ENCODE data around the gene LIMA1.
A peak's percentile ranks its signal among the peaks of the same experiment; 100 is the strongest.
"Not testable (repeated sequence)": the region's sequence is repeated elsewhere in the genome, so short reads cannot be mapped to it uniquely, and the experiment has no call there.

The LIMA1 gene

DNA sequence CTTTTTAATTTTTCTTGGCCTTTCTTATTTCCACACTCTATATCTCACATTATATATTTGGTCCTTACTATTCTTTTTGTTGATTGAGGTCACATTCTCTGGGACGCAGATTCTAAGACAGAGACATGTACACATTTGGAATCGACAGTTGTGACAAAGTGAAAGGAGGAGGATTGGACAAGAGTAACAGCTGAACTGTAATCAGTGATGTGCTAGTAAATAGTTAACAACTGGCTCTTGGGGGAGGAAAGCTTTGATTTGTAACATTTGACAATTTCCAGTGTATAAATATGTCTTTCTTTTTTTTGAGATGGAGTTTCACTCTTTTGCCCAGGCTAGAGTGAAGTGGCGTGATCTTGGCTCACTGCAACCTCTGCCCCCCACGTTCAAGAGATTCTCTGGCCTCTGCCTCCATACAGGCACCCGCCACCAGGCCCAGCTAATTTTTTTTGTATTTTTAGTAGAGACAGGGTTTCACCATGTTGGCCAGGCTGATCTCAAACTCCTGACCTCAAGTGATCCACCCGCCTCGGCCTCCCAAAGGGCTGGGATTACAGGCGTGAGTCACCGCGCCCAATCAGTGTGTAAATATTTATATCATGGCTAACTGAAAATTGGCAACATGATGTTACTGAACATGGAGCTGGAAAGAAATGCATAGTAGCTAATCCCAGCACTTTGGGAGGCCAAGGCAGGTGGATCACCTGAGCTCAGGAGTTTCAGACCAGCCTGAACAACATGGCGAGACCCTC is 28.7 kb upstream of the LIMA1 start:
- H2AFZ ChIP-seq (ENCODE audit: low read depth, low read length); H3K36me3 ChIP-seq (ENCODE audit: insufficient read depth, low read length); H3K9me3 ChIP-seq (ENCODE audit: low read length); H3K27me3 ChIP-seq (ENCODE audit: insufficient read depth, low read length); H3K4me1 ChIP-seq (ENCODE audit: insufficient read depth, low read length); H3K4me3 ChIP-seq (ENCODE audit: low read length): not testable (repeated sequence)

DNA sequence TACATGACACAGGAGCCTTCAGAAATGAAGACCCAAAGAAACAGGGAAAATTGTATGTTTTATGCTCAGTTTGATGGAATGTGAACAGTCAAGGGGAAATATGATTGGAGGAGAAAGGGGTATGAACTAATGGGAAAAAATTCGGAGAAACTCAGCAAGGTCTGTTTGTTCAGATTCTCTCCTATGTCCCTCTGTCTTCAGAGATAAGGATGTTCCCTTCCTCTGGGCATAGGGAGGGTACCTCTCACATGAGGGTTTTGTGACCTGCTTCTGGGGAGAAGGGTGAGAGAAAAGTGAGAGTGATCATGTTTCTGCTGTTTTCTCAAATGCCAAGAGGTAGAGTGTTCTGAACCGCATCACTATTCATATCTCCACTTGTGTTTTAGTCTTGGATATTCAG is 26.6 kb upstream of the LIMA1 start:
- H3K4me3 ChIP-seq (ENCODE audit: low read length): no peak overlapping the region
- no peaks in the 10 kb centered on the region for H3K4me1 ChIP-seq (ENCODE audit: insufficient read depth, low read length)
- H3K27me3 ChIP-seq (ENCODE audit: insufficient read depth, low read length): no peaks in the 10 kb centered on the region
- H3K36me3 ChIP-seq (ENCODE audit: insufficient read depth, low read length): no peaks in the 10 kb centered on the region
- H3K9me3 ChIP-seq (ENCODE audit: low read length): no peaks in the 10 kb centered on the region
- H2AFZ ChIP-seq (ENCODE audit: low read depth, low read length): no peak overlapping the region

DNA sequence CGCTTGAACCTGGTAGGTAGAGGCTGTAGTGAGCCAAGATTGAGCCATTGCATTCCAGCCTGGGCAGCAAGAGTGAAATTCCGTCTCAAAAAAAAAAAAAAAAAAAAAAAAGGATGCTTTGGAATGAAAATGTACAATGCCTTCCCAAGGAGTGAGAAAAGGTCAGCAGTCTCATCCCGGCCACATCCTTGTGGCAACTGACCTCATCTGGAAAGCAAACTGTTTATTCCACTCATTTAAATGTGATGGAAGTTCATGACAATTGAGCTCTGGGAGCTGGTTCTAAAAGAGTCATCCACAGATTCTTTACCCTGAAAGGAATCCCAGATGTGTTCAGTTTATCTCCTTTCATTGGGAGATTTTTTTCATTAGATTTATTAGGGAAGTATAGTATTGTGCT is 19.4 kb upstream of the LIMA1 start:
- Histone ChIP-seq H2AFZ (ENCODE audit: low read depth, low read length) (no peak overlapping the region), H3K9me3 (ENCODE audit: low read length) (no peaks in the 10 kb centered on the region), H3K4me3 (ENCODE audit: low read length) (no peak overlapping the region), H3K4me1 (ENCODE audit: insufficient read depth, low read length) (no peaks in the 10 kb centered on the region), H3K36me3 (ENCODE audit: insufficient read depth, low read length) (no peaks in the 10 kb centered on the region), H3K27me3 (ENCODE audit: insufficient read depth, low read length) (no peaks in the 10 kb centered on the region)

DNA sequence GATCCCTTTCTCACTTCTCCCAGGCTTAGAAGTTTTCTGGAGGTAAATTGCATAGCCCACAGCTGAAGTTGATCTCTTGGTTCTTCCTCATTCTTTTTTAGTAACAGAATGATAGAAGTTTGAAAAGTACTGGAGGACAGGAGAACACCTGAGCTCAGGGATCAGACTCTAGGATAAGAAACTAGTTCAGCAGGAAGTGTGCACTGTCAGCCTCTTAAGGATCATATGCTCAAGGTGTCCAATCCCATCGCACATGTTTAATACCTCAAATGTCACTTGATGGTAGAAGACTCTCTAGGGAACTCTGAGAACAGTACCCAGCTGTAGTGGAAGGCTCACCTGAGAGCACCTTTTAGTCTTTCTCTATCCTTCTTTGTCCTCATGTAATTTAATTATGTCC is 14.7 kb upstream of the LIMA1 start:
- Histone ChIP-seq H3K36me3 (ENCODE audit: insufficient read depth, low read length) (no peaks in the 10 kb centered on the region), H2AFZ (ENCODE audit: low read depth, low read length) (no peak overlapping the region), H3K4me3 (ENCODE audit: low read length) (no peak overlapping the region), H3K4me1 (ENCODE audit: insufficient read depth, low read length) (no peaks in the 10 kb centered on the region), H3K9me3 (ENCODE audit: low read length) (no peaks in the 10 kb centered on the region), H3K27me3 (ENCODE audit: insufficient read depth, low read length) (no peaks in the 10 kb centered on the region)

DNA sequence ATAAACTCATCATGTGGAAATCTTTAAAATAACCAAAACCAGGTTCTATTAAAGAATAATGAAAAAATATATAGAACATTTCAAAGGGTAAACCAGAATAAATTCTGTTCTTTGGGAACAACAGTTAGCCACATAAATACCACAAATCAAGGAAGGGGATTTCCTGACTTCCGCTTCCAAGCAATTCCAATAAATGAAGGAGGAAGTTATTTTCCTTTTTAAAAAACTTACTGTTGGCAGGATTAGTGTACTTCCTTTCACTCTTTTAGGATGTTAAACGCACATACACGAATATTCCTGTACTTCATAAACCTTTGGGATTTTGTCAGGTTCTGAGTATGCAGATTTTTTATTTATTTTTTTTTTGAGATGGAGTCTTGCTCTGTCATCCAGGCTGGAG is 13.7 kb upstream of the LIMA1 start:
- Histone ChIP-seq H3K4me1 (ENCODE audit: insufficient read depth, low read length) (no peaks in the 10 kb centered on the region), H2AFZ (ENCODE audit: low read depth, low read length) (no peak overlapping the region), H3K36me3 (ENCODE audit: insufficient read depth, low read length) (no peaks in the 10 kb centered on the region), H3K4me3 (ENCODE audit: low read length) (no peak overlapping the region), H3K27me3 (ENCODE audit: insufficient read depth, low read length) (no peaks in the 10 kb centered on the region), H3K9me3 (ENCODE audit: low read length) (no peaks in the 10 kb centered on the region)

DNA sequence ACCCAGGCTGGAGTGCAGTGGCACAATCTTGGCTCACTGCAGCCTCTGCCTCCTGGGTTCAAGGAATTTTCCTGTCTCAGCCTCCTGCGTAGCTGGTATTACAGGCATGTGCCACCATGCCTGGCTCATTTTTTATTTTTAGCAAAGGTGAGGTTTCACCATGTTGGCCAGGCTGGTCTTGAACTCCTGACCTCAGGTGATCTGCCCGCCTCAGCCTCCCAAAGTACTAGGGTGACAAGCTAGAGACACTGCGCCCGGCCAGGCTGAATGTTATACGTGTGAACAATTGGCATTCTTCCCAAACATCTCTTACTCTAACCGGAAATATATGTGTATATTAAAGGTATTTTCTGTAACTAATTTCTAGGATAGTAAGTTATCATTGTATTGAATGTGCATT is 13.2 kb upstream of the LIMA1 start:
- no peak overlapping the region for H3K4me3 ChIP-seq (ENCODE audit: low read length)
- H2AFZ ChIP-seq (ENCODE audit: low read depth, low read length): no peak overlapping the region
- H3K36me3 ChIP-seq (ENCODE audit: insufficient read depth, low read length): no peaks in the 10 kb centered on the region
- H3K27me3 ChIP-seq (ENCODE audit: insufficient read depth, low read length): no peaks in the 10 kb centered on the region
- no peaks in the 10 kb centered on the region for H3K4me1 ChIP-seq (ENCODE audit: insufficient read depth, low read length)
- H3K9me3 ChIP-seq (ENCODE audit: low read length): no peaks in the 10 kb centered on the region

DNA sequence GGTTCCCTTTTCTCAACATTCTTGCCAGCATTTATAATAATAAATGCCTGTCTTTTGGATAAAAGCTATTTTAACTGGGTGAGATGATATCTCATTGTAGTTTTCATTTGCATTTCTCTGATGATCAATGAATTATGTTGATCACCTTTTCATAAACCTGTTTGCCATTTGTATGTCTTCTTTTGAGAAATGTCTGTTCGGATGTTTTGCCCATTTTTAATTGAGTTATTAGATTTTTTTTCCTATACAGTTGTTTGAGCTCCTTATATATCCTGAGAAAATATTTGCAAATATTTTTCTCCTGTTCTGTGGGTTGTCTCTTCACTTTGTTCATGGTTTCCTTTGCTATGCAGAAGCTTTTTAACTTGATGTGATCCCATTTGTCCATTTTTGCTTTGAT is 8.1 kb upstream of the LIMA1 start:
- no peaks in the 10 kb centered on the region for H3K27me3 ChIP-seq (ENCODE audit: insufficient read depth, low read length)
- no peaks in the 10 kb centered on the region for H3K36me3 ChIP-seq (ENCODE audit: insufficient read depth, low read length)
- no peak overlapping the region for H3K4me3 ChIP-seq (ENCODE audit: low read length)
- H3K4me1 ChIP-seq (ENCODE audit: insufficient read depth, low read length): no peaks in the 10 kb centered on the region
- no peak overlapping the region for H2AFZ ChIP-seq (ENCODE audit: low read depth, low read length)
- H3K9me3 ChIP-seq (ENCODE audit: low read length): peaks cover 3% of the 10 kb centered on the region

DNA sequence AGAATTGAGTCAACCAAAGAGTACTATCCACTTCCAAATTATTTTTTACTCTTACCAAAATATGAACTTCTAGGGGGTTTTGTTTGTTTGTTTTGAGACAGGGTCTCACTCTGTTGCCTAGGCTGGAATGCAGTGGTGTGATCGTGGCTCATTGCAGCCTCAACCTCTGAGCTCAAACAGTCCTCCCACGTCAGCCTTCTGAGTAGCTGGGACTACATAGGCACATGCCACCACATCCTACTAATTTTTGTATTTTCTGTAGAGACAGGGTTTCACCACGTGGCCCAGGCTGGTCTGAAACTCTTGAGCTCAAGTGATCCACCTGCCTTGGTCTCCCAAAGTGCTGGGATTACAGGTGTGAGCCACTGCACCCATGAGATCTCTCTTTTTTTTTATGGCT is 7.4 kb upstream of the LIMA1 start:
- H3K36me3 ChIP-seq (ENCODE audit: insufficient read depth, low read length); H3K9me3 ChIP-seq (ENCODE audit: low read length); H3K4me3 ChIP-seq (ENCODE audit: low read length); H3K4me1 ChIP-seq (ENCODE audit: insufficient read depth, low read length); H3K27me3 ChIP-seq (ENCODE audit: insufficient read depth, low read length); H2AFZ ChIP-seq (ENCODE audit: low read depth, low read length): not testable (repeated sequence)

DNA sequence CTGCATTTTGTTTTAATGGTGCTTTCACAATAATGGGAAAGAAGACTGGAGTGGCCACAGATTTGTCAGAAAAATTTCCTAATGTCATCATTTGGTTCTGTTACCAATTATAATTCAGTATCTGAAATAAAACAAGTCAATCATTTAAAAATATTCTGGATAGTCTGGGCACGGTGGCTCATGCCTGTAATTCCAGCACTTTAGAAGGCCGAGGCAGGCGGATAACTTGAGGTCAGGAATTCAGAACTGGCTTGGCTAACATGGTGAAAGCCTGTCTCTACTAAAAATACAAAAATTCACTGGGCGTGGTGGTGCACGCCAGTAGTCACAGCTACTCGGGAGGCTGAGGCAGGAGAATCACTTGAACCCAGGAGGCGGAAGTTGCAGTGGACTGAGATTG is 4.0 kb upstream of the LIMA1 start:
- Histone ChIP-seq H3K36me3 (ENCODE audit: insufficient read depth, low read length) (no peaks in the 10 kb centered on the region), H2AFZ (ENCODE audit: low read depth, low read length) (no peak overlapping the region), H3K27me3 (ENCODE audit: insufficient read depth, low read length) (no peaks in the 10 kb centered on the region), H3K9me3 (ENCODE audit: low read length) (peaks cover 3% of the 10 kb centered on the region), H3K4me1 (ENCODE audit: insufficient read depth, low read length) (peaks cover 13% of the 10 kb centered on the region), H3K4me3 (ENCODE audit: low read length) (no peak overlapping the region)

DNA sequence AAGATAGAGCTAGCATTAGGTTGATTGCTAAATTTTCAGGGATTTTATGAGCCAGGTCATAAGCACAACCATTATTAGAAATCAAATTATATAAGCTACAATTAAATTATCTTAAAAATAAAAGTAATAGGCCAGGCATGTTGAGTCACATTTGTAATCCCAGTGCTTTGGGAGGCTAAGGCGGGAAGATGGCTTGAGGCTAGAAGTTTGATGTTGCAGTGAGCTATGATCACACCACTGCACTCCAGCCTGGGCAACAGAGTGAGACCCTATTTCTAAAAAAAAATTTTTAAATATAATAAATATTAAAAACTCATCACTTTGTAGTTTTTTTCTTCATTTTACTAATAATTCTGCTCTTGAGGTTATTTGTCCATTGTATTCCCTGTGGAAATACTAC is 1.9 kb upstream of the LIMA1 start:
- Histone ChIP-seq H2AFZ (ENCODE audit: low read depth, low read length) (no peak overlapping the region), H3K4me1 (ENCODE audit: insufficient read depth, low read length) (peaks cover 13% of the 10 kb centered on the region), H3K9me3 (ENCODE audit: low read length) (no peaks in the 10 kb centered on the region), H3K27me3 (ENCODE audit: insufficient read depth, low read length) (no peaks in the 10 kb centered on the region), H3K36me3 (ENCODE audit: insufficient read depth, low read length) (no peaks in the 10 kb centered on the region), H3K4me3 (ENCODE audit: low read length) (no peak overlapping the region)

DNA sequence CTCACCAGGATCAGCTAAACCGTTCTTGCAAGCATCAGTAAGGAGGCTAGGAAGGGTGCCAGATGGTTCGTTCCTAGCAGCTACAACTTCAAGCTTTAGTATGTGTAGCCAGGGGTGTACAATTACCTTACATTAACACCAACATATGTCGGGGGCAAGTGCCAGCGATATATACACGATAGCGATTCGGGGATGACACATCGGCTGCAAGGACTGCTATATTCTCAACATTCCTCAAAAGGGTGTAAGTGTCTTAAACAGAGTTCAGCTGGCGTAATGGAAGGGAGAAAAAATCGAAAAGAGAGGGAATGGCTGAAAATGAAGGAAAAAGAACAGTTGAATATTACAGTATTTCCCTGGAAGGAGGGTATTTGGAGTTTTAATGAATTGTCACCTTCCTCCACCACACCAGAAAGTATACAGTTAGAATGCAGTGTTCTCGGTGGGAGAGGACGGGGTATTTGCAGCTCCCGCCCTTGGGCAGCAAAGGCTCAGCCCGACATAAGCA is 545 bp downstream of the LIMA1 start:
- H3K9me3 ChIP-seq (ENCODE audit: low read length): no peaks in the 10 kb centered on the region
- no peaks in the 10 kb centered on the region for H3K27me3 ChIP-seq (ENCODE audit: insufficient read depth, low read length)
- H3K4me1 ChIP-seq (ENCODE audit: insufficient read depth, low read length): peaks cover 13% of the 10 kb centered on the region
- no peaks in the 10 kb centered on the region for H3K36me3 ChIP-seq (ENCODE audit: insufficient read depth, low read length)
- H2AFZ ChIP-seq (ENCODE audit: low read depth, low read length): peak overlapping the region; percentile 82
- peak overlapping the region; percentile 58 for H3K4me3 ChIP-seq (ENCODE audit: low read length)

DNA sequence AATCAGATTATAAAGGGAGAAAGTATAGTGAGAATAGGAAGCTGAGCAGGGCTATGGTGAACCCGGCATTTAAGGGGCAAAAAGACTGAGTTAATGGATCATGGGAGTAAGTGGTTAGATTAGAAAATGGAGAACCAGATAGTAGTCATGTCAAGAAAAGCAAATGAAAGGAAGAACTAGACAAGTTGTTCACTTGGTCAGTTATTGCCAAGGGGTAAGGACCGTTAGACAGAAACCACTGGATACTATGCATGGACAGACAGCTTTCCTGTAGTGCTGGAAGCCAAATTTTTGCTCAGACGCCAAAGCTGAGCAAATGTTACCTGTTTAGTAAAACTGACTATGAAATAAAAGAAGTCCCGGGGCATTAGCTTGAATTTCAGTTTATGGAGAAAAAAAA is 3.8 kb downstream of the LIMA1 start:
- H3K4me3 ChIP-seq (ENCODE audit: low read length): no peak overlapping the region

DNA sequence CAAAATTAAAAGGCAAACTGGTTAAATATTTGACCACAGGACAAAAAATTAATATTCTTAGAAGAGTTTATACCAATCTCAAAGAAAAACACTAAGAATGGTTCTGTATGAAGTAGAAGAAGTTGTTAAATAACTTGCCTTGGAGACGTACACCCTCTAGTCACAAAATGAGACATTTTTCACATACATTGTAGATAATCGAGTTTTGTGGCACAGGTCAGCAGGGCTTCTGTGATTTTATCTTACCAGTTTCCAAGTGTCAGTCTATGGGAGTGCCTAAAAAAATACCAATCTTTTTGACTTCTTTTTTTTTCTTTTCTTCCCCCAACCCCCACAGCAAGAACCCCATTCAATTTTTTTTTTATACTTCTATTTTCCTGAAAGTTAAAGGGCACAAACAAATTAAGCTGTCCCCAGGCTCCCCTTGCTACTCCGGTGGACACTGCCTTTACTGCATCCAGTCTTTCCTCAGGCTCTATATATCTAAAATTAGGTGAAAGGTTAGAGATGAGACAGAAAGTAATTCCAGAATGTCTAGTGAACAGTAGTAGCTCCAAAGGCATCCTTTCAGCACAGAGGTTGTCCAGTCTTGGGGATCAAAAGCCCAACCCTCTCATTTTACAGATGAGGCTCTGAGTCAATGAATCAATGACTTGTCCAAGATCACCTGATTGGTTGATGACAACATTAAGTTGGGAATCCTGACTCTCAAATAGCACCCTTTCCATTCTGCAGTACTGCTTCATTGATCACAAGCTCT is 6.2 kb downstream of the LIMA1 start:
- Histone ChIP-seq H3K9me3 (ENCODE audit: low read length) (no peaks in the 10 kb centered on the region), H2AFZ (ENCODE audit: low read depth, low read length) (no peak overlapping the region), H3K4me1 (ENCODE audit: insufficient read depth, low read length) (no peaks in the 10 kb centered on the region), H3K36me3 (ENCODE audit: insufficient read depth, low read length) (no peaks in the 10 kb centered on the region), H3K27me3 (ENCODE audit: insufficient read depth, low read length) (no peaks in the 10 kb centered on the region), H3K4me3 (ENCODE audit: low read length) (no peak overlapping the region)

More for the DNA sequence above, 3.8 kb downstream of the LIMA1 start:
- Histone ChIP-seq H2AFZ (ENCODE audit: low read depth, low read length) (no peak overlapping the region), H3K9me3 (ENCODE audit: low read length) (no peaks in the 10 kb centered on the region), H3K27me3 (ENCODE audit: insufficient read depth, low read length) (no peaks in the 10 kb centered on the region), H3K36me3 (ENCODE audit: insufficient read depth, low read length) (no peaks in the 10 kb centered on the region), H3K4me1 (ENCODE audit: insufficient read depth, low read length) (peaks cover 13% of the 10 kb centered on the region)
